ENCODE measurements around the gene HSPB9.

Gene HSPB9

DNA sequence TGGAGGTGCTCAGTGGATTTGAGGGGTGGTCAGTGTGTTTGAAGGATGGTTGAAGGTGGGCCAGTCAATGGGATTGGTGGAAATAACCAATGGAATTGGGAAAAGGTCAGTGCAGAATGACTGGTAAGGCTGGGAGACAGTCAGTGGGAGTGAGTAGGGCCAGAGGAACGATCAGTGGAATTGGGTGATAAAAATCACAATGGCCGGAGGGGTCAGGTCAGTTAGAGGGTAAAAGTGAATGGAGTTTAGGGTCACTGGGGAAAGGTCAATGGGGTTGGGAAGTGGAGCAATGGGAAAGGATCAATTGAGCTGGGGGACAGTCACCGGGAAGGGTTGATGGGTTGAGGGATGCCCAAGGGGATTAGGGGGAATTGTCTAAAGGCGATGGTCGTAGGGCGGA, 43.1 kb downstream of the HSPB9 start:
- Mint-ChIP-seq H3K4me3 (no peak overlapping the region), H3K27me3 (ENCODE audit: low read depth) (no peaks in the 10 kb centered on the region), H3K4me1 (ENCODE audit: low read depth) (peaks cover 4% of the 10 kb centered on the region), H3K27ac (peak overlapping the region; percentile 14), H3K36me3 (ENCODE audit: low read depth) (no peaks in the 10 kb centered on the region), H3K9me3 (no peaks in the 10 kb centered on the region)

DNA sequence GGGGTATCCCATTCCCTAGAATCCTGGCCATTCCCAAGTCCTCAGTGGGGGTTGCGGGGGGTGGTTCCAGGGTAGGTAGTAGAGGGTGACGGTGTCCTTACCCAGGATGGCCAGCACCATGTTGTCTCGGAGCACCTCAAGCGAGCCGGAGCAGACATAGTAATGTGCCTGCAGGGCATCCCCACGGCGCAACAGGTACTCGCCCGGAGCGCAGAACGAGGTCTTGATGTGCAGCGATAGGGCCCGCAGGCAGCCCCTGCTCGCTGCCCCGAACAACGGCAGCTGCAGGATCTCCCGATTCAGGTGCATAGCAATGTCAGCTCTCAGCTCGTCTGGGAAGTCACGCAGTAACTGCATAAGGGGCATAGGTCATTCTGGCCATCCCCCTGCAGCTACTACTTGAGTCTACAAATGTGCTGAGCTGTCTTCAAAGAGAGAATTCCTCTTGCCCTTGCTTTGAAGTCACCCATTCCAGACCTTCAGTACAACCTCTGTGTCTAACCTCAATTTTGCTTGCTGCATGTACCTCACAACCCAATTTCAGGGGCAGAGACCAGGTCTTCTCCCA, 43.7 kb downstream of the HSPB9 start:
- H3K27ac Mint-ChIP-seq: no peak overlapping the region
- no peak overlapping the region for H3K4me3 Mint-ChIP-seq
- H3K27me3 Mint-ChIP-seq (ENCODE audit: low read depth): no peaks in the 10 kb centered on the region
- H3K9me3 Mint-ChIP-seq: no peaks in the 10 kb centered on the region
- peaks cover 4% of the 10 kb centered on the region for H3K4me1 Mint-ChIP-seq (ENCODE audit: low read depth)
- no peaks in the 10 kb centered on the region for H3K36me3 Mint-ChIP-seq (ENCODE audit: low read depth)

DNA sequence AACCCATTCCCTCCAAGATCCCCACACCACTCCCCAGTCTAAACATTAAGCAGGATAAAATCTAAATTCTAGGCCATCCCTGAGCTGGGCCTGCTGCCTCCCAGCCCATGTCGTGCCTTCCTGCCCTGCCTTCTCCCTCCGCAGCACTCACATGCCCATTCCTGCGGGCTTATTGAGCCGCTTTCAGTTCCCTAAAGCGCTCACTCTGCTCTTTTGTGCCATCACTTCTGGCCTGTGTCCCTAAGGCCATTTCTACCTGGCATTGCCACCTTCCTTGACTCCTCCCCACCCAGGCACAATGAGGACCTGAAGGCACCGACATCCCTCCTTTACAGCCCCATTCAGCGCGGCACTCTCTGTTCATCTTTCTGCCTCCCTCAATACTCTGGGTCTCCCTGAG, 45.2 kb downstream of the HSPB9 start:
- H3K36me3 Mint-ChIP-seq (ENCODE audit: low read depth): no peaks in the 10 kb centered on the region
- H3K4me3 Mint-ChIP-seq: no peak overlapping the region
- no peaks in the 10 kb centered on the region for H3K9me3 Mint-ChIP-seq
- no peaks in the 10 kb centered on the region for H3K27me3 Mint-ChIP-seq (ENCODE audit: low read depth)
- peaks cover 4% of the 10 kb centered on the region for H3K4me1 Mint-ChIP-seq (ENCODE audit: low read depth)
- no peak overlapping the region for H3K27ac Mint-ChIP-seq

DNA sequence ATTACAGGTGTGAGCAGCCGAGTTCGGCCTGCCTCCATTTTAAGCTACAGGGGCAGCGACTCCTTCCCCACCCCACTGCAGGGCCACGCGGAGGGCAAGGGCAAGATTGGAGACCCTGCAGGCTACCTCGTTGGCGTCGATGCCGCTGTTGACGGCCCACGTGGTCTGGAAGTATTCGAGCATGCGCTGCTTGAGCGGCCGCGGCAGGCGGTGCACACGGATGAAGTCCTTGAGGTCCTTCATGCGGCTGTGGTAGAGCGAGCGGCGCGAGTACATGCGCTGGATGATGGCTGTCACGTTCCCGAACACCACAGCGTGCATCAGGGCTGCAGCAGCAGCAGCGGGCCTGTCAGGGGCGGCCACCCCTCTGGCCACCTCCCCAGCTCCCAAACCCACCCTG, 46.7 kb downstream of the HSPB9 start:
- no peaks in the 10 kb centered on the region for H3K4me1 Mint-ChIP-seq (ENCODE audit: low read depth)
- no peaks in the 10 kb centered on the region for H3K27me3 Mint-ChIP-seq (ENCODE audit: low read depth)
- no peaks in the 10 kb centered on the region for H3K9me3 Mint-ChIP-seq
- H3K4me3 Mint-ChIP-seq: no peak overlapping the region
- H3K36me3 Mint-ChIP-seq (ENCODE audit: low read depth): no peaks in the 10 kb centered on the region
- no peak overlapping the region for H3K27ac Mint-ChIP-seq

DNA sequence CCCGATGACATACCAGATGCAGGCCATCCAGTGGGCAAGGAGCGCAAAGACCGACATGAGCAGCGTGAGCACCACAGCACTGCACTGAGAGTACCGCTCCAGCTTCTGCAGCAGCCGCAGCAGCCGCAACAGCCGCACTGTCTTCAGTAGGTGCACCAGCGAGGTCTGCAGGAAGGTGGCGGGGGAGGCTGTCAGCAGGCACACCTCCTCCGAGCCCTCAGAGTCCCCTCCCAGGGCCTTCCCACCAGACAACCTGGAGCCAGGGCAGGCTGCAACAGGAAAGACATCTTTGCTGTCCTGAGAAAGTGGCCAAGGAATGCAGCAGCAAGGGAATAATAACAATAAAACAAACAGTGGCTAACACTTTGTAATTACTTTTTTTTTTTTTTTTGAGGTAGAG, 49.2 kb downstream of the HSPB9 start:
- no peaks in the 10 kb centered on the region for H3K36me3 Mint-ChIP-seq (ENCODE audit: low read depth)
- no peaks in the 10 kb centered on the region for H3K9me3 Mint-ChIP-seq
- peaks cover 1% of the 10 kb centered on the region for H3K4me1 Mint-ChIP-seq (ENCODE audit: low read depth)
- no peak overlapping the region for H3K27ac Mint-ChIP-seq
- H3K27me3 Mint-ChIP-seq (ENCODE audit: low read depth): peaks cover 7% of the 10 kb centered on the region
- no peak overlapping the region for H3K4me3 Mint-ChIP-seq
